ENCODE results near the gene PLB1.
"Not testable (repeated sequence)": the region's sequence is repeated elsewhere in the genome, so short reads cannot be mapped to it uniquely, and the experiment has no call there.

PLB1 gene

GRCh38 chr2:28465148-28465885 is 30.5 kb upstream of the PLB1 start:
- no peak for DNase-seq (ENCODE audit: low read depth)

- DNase-seq (ENCODE audit: low read depth) = no peak
Measured at GRCh38 chr2:28469304-28469703, 26.6 kb upstream of the PLB1 start.

DNA sequence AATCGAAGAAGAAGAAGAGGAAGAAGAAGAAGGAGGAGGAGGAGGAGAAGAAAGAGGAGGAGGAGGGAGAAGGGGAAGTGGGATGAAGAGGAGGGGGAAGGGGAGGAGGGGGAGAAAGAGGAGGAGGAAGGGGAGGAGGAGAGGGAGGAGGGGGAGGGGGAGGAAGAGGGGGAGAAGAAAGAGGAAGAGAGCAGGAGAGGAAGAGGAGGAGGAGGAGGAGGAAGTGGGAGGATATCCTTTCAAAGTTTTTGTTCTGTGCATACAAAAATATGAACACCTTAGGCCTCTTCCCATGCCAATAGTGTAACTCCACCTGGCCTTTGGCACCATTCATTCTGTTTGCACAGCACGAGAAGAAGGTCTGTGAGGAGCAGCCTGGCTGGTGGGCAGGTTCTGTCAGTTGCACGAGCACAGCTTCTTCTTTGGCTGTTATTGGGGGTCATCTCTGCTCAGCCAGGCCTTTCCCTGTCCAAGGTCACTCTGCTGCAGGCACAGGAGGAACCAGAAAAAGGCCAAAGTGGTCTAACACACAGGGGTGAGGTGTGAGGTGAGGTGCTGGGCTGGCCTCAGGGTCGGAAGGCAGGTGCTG is 25.8 kb upstream of the PLB1 start:
- DNase-seq (ENCODE audit: low read depth) = no peak

DNA sequence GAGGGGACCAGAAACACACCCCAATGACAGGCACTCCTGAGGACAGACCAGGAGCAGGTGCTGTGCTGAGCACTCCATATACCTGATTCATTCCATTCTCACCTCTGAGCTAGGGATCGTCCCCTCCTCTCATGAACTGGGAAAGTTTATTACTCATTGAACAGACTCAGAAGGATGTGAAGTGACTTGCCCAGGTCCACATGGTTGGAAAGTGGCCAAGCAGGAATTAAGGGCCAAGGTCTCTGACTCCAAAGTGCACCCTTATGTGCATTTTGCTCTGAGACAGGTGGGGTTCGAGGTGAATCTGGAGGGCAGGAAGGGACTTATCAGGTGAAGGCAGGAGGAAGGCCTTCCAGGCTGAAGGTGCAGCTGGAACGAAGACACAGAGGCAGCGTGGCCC is 25.1 kb upstream of the PLB1 start:
- no peak for DNase-seq (ENCODE audit: low read depth)

- DNase-seq (ENCODE audit: low read depth) = no peak
Measured at GRCh38 chr2:28471214-28471613, 24.6 kb upstream of the PLB1 start.

- DNase-seq (ENCODE audit: low read depth) = no peak
Measured at GRCh38 chr2:28471701-28472236, 24.1 kb upstream of the PLB1 start.

- not testable (repeated sequence) for DNase-seq (ENCODE audit: low read depth)
Measured at GRCh38 chr2:28472641-28473040, 23.2 kb upstream of the PLB1 start.

DNA sequence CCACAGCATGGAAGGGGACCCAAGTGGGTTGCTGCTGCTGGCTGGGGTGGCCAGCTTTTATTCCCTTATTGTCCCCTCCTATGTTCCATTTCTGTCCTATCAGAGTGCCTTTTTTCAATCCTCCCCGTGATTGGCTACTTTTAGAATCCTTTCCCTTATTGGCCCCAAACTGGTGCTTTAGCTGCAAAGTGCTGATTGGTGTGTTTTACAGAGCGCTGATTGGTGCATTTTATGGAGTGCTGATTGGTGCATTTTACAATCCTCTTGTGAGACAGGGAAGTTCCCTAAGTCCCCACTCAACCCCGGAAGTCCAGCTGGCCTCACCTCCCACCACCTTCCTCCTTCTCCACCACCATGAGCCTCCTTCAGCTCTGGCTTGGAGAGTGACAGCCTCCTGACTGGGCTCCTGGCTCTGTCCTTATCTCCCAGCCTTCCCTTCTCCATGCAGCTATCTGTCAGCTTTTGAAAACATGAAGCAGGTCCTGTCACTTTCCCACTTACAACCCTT is 20.7 kb upstream of the PLB1 start:
- no peak for DNase-seq (ENCODE audit: low read depth)

GRCh38 chr2:28477087-28477486 is 18.8 kb upstream of the PLB1 start:
- no peak for DNase-seq (ENCODE audit: low read depth)

DNA sequence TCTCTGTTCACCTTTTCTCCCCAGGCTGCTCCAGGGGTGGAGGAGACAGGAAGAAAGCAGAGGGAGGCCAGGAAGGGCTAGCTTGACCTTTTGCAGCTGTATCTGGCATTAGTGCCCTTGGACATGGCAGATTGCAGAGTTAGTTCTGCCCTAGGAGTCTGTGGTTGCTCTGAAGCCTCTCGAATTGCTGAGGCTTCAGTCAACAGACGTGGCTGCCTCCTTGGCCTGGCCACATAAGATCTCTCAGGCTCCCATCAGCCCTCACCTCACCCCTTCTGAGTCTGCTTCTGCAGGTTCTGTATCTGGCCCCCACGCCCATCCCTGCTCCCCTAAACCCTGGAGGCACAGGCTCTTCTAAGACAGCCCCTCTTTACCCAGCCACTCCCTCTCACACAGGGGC is 18.2 kb upstream of the PLB1 start:
- DNase-seq (ENCODE audit: low read depth) = no peak

- DNase-seq (ENCODE audit: low read depth) = no peak
Measured at GRCh38 chr2:28480403-28481049, 15.3 kb upstream of the PLB1 start.

DNA sequence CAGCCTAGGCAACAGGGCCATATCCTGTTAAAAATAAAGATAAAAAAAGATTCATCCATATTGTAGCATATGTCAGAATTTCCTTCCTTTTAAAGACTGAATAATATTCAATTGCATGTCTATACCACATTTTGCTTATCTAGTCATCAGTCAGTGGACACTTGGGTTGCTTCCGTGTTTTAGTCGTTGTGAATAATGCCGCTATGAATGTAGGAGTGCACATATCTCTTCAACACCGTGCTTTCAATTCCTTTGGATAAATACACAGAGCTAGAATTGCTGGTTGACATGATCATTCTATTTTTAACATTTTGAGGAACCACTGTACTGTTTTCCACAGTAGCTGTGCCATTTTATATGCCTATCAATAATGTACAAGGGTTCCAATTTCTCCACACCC is 14.0 kb upstream of the PLB1 start:
- DNase-seq (ENCODE audit: low read depth) = no peak

DNA sequence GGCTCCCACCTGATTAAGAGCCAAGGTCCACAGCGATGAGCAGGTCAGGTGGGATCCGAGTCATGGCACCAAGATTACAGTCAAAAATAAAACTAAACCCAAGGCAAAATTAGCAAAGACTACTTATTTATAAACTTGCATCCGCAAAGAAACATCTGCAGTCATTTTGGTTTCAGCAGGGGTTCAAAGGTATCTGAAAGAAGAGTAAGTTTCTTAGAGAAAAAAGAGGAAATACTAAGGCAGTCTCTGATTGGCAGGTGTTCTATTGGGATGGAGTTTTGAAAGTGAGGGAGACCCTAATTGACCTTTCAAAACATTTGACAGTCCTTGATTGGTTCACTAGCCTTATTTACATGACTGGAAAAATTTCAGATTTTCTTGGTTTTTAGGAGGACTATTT is 11.0 kb upstream of the PLB1 start:
- no peak for DNase-seq (ENCODE audit: low read depth)

DNA sequence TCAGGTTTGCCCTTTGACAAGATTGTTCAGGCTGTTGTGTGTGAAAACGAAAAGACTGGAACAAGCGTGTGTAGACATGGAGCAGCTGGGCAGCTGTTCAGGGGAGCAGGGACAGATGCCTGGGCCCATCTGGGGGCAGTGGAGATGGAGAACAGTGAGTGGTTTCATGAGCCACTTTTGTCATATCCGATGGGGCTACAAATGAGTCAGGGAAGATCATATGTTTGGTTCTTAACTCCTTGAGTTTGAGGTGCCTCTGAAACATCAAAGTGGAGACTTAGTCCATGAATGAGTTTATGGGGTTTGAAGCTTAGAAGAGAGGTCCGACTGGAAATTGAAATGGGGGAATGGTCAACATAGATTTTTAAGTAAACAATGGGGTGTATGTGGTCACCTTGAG is 9.3 kb upstream of the PLB1 start:
- no peak for DNase-seq (ENCODE audit: low read depth)

DNA sequence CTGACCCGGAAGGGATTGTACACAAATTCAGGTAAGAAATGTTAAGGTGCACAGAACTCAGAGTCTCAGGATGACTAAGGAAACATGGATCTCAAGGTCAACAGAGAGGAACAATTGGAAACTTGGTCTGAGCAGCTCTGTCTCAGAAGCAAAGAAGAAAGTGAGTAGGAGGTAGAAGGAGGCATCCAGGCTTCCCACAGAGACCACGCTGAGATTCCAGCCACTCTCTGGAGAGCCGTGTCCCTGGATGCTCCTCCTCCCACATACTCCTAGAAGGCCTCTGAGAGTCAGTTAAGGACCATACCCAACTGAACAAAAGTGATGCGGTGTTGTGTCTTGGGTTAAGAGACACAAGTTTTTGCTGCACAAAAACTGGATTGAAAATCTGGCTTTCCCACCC is 8.6 kb upstream of the PLB1 start:
- DNase-seq (ENCODE audit: low read depth) = no peak

DNA sequence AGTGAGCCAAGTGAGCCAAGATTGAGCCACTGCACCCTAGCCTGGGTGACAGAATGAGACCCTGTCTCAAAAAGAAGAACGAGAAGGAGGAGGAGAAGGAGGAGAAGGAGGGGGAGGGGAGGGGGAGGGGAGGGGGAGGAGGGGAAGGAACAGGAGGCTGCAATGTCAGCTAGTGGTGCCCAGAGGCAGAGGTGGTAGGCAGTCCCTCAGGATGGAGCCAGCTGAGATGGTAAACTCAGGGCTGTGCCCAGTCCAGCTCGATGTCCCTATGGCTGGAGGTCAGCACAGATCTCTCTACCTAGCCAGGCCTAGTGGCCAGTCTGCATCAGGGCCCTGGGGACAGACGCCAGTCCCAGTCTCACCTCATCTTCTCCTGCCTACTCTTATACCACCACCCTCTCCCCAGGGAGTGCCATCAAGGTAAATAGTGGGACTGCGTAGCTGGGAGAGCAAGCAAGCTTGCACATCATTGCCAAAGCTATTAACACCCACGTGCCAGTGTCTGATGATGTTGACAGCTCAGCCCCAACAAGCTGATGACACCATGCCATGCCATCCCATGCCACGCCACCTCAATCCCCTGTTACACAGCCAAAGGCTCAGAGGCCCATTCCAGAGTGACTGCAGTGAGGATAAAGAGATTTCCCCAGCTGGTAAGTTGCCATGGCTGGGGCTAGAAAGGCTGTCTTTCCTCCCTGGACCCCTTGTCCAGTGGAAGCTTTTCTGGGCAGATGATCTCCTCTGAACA is 7.6 kb upstream of the PLB1 start:
- DNase-seq (ENCODE audit: low read depth) = no peak

- no peak for DNase-seq (ENCODE audit: low read depth)
Measured at GRCh38 chr2:28488858-28489575, 6.8 kb upstream of the PLB1 start.

- no peak for DNase-seq (ENCODE audit: low read depth)
Measured at GRCh38 chr2:28490558-28490957, 5.3 kb upstream of the PLB1 start.

- DNase-seq (ENCODE audit: low read depth) = no peak
Measured at GRCh38 chr2:28492282-28492681, 3.6 kb upstream of the PLB1 start.

DNA sequence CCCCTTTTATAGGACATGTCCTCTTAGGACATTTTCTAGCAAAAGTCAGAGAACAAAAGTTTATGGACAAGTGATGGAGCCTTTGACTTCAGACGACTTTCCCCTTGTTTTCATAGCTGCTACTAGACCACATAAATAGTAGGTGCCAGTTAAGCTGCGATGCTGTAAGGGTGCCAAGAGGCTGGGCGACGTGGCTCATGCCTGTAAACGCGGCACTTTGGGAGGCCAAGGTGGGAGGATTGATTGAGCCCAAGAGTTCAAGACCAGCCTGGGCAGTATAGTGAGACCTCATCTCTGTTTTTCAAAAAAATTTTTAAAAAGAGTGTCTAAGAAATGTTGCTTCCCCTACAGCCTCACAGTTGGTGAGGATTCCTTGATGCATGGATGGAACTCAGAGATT is 2.2 kb upstream of the PLB1 start:
- DNase-seq (ENCODE audit: low read depth) = no peak

GRCh38 chr2:28496781-28497180 is 921 bp downstream of the PLB1 start:
- no peak for DNase-seq (ENCODE audit: low read depth)

DNA sequence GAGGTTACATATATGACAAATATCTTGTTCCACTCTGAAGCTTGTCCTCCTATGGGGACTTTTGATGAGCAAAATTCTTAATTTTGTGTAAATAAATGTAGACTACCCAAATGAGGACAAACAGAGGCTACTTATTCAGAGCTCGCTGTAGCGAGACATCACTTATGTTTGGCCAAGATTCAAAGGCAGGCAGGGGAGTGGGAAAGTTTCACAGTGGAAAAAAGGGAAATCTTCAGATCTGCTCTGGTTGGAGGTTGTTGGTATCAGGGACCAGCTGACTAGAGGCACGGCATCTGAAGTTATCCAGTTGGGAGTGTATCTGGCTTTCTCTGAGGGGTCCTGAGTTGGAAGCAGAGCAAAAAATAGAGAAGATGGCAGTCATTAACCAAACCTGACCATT is 1.3 kb downstream of the PLB1 start:
- DNase-seq (ENCODE audit: low read depth) = no peak
